Parathyroid adenoma (tissue), 2 donors: ENCODE results near the gene UTS2R.

Experiments
- H2AFZ ChIP-seq: fragments of 300-600 bp; sonication (generic); one replicate; pipeline ENCODE4 v1.7.0; 2017; ENCODE audit warnings: antibody characterized with exemption, mild to moderate bottlenecking
- H3K27ac ChIP-seq: fragments of 300-600 bp; sonication (generic); one replicate; pipeline ENCODE4 v1.7.0; 2017
- H3K27me3 ChIP-seq: fragments of 300-600 bp; sonication (generic); one replicate; pipeline ENCODE4 v1.7.0; 2017; ENCODE audit warnings: low read length; ENCODE audit not compliant: control insufficient read depth, insufficient read depth
- H3K36me3 ChIP-seq: fragments of 300-600 bp; sonication (generic); one replicate; pipeline ENCODE4 v1.7.0; 2017; ENCODE audit warnings: low read length; ENCODE audit not compliant: control insufficient read depth, insufficient read depth
- H3K4me1 ChIP-seq: fragments of 300-600 bp; sonication (generic); one replicate; pipeline ENCODE4 v1.7.0; 2017; ENCODE audit warnings: control low read depth
- H3K4me2 ChIP-seq: fragments of 300-600 bp; sonication (generic); one replicate; pipeline ENCODE4 v1.7.0; 2017; ENCODE audit warnings: low read length
- H3K4me3 ChIP-seq: fragments of 300-600 bp; sonication (generic); one replicate; pipeline ENCODE4 v1.7.0; 2017; ENCODE audit warnings: low read depth, low read length
- H3K79me2 ChIP-seq: fragments of 300-600 bp; sonication (generic); one replicate; pipeline ENCODE4 v1.7.0; 2017; ENCODE audit warnings: control low read depth
- H3K9ac ChIP-seq: fragments of 300-600 bp; sonication (generic); one replicate; pipeline ENCODE4 v1.7.0; 2017; ENCODE audit warnings: mild to moderate bottlenecking
- H3K9me3 ChIP-seq: fragments of 300-600 bp; sonication (generic); one replicate; pipeline ENCODE4 v1.7.0; 2017; ENCODE audit warnings: low read length; ENCODE audit not compliant: control insufficient read depth
- CTCF ChIP-seq: fragments of 300-600 bp; sonication (generic); IDR thresholded peaks from one replicate; pipeline ENCODE4 v1.7.0; 2017; ENCODE audit warnings: antibody characterized with exemption, mild to moderate bottlenecking
- donor health status: primary hyperparathyroidism.

Gene UTS2R

GRCh38 chr17:82331345-82331939, 40.1 kb upstream of the UTS2R start:
- H2AFZ ChIP-seq: no peak overlapping the region
- no peaks in the 10 kb centered on the region for H3K9me3 ChIP-seq
- H3K36me3 ChIP-seq: no peaks in the 10 kb centered on the region
- no peak overlapping the region for H3K4me3 ChIP-seq
- no peak overlapping the region for H3K9ac ChIP-seq
- no peak overlapping the region for H3K27ac ChIP-seq
- H3K4me1 ChIP-seq: peaks cover 12% of the 10 kb centered on the region
- no peaks in the 10 kb centered on the region for H3K27me3 ChIP-seq
- no peaks in the 10 kb centered on the region for H3K79me2 ChIP-seq
- no peak for TF ChIP-seq CTCF
- no peak overlapping the region for H3K4me2 ChIP-seq

DNA sequence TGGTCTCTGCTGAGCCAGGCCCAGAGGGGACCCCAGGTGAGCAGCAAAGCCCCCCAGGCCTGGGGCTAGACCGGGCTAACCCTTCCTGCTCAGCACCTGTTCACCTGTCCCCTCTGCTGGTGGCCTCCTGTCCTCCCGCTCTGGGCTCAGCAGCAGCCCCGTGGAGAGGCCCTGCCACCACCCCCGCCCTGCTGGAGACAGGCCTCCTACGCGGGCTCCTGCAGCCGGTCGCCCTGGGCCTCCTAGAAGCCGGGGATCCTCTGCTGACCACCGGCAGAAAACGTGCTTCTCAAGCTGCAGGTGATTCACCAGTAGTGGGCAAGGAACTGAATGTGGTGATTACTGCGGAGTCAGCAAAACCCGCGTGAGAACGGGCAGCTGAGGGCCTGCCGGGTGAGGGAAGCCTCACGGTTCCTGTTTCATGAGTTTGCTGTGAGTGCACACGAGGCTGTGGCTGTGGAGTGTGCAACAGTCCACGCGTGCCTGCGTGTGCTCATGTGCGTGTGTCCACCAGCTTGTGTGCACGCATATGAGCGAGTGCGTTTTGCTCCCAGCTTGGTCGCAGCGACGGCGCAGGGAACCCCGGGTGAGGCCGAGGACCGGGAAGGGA, 38.8 kb upstream of the UTS2R start:
- H3K79me2 ChIP-seq: no peaks in the 10 kb centered on the region
- H3K4me3 ChIP-seq: peak overlapping the region; percentile 59
- H3K9ac ChIP-seq: no peak overlapping the region
- H3K4me1 ChIP-seq: peaks cover 12% of the 10 kb centered on the region
- no peaks in the 10 kb centered on the region for H3K36me3 ChIP-seq
- no peaks in the 10 kb centered on the region for H3K9me3 ChIP-seq
- H3K4me2 ChIP-seq: peak overlapping the region; percentile 76
- H3K27me3 ChIP-seq: no peaks in the 10 kb centered on the region
- no peak for TF ChIP-seq CTCF
- no peak overlapping the region for H3K27ac ChIP-seq
- H2AFZ ChIP-seq: peak overlapping the region; percentile 60

GRCh38 chr17:82333279-82334171, 38.0 kb upstream of the UTS2R start, which contains the start of gene SECTM1:
SECTM1 (minus strand) TSS chr17:82333766; CDS start chr17:82327240, 6,526 bp downstream.
- Histone ChIP-seq H3K79me2 (no peaks in the 10 kb centered on the region), H3K36me3 (no peaks in the 10 kb centered on the region), H3K9me3 (no peaks in the 10 kb centered on the region), H3K4me3 (peak within 1 kb of the TSS; percentile 59), H3K27ac (no peak within 1 kb of the TSS), H3K4me1 (peaks cover 12% of the 10 kb centered on the region), H3K4me2 (peak within 1 kb of the TSS; percentile 76), H3K9ac (no peak within 1 kb of the TSS), H3K27me3 (no peaks in the 10 kb centered on the region), H2AFZ (peak within 1 kb of the TSS; percentile 72)
- TF ChIP-seq CTCF: no peak

- no peak overlapping the region for H3K9ac ChIP-seq
- H3K36me3 ChIP-seq: no peaks in the 10 kb centered on the region
- TF ChIP-seq CTCF: no peak
- H3K4me1 ChIP-seq: peaks cover 12% of the 10 kb centered on the region
- H3K4me3 ChIP-seq: no peak overlapping the region
- no peaks in the 10 kb centered on the region for H3K9me3 ChIP-seq
- no peak overlapping the region for H3K27ac ChIP-seq
- H2AFZ ChIP-seq: no peak overlapping the region
- no peak overlapping the region for H3K4me2 ChIP-seq
- H3K79me2 ChIP-seq: no peaks in the 10 kb centered on the region
- no peaks in the 10 kb centered on the region for H3K27me3 ChIP-seq
Observed at GRCh38 chr17:82334204-82334621, 37.4 kb upstream of the UTS2R start.
